HepG2 (cell line): ENCODE results near the gene ELP5. TPM values are rescaled to one million over a fixed set of nuclear protein-coding genes. Genes with fewer than 3 reads are reported as not detected.
A peak's percentile ranks its signal among the peaks of the same experiment; 100 is the strongest.

Experiments
- AKAP8 ChIP-seq: sonication (generic); formaldehyde crosslinking; IDR thresholded peaks from 2 replicates; pipeline ENCODE4 v1.5.1; 2020; ENCODE audit warnings: mild to moderate bottlenecking, missing genetic modification reagents
- BRD4 ChIP-seq: sonication (generic); formaldehyde crosslinking; IDR thresholded peaks from 2 replicates; pipeline ENCODE4 v1.4.0; 2020; ENCODE audit warnings: missing genetic modification reagents
- DMAP1 ChIP-seq: IDR thresholded peaks from 2 replicates; pipeline ENCODE4 v1.6.1; 2016
- DR1 ChIP-seq: sonication (generic); formaldehyde crosslinking; IDR thresholded peaks from 2 replicates; pipeline ENCODE4 v1.8.0; 2021; ENCODE audit warnings: mild to moderate bottlenecking, missing genetic modification reagents, inconsistent platforms
- ETV6 ChIP-seq: sonication (generic); formaldehyde crosslinking; conservative IDR thresholded peaks from 2 replicates; pipeline ENCODE4 v1.4.0; 2020; ENCODE audit warnings: missing genetic modification reagents
- FOSL2 ChIP-seq: sonication (generic); formaldehyde crosslinking; IDR thresholded peaks from 2 replicates; pipeline ENCODE4 v1.4.0; 2020; ENCODE audit warnings: missing genetic modification reagents
- GFI1 ChIP-seq: sonication (generic); formaldehyde crosslinking; IDR thresholded peaks from 2 replicates; pipeline ENCODE4 v1.5.0; 2020; ENCODE audit warnings: missing genetic modification reagents, mild to moderate bottlenecking, borderline replicate concordance
- NCOA5 ChIP-seq: sonication (generic); formaldehyde crosslinking; IDR thresholded peaks from 2 replicates; pipeline ENCODE4 v1.4.0; 2020; ENCODE audit warnings: missing genetic modification reagents
- POLR2G ChIP-seq: fragments of 200-400 bp; formaldehyde crosslinking; IDR thresholded peaks from 2 replicates; pipeline ENCODE4 v1.6.1; 2018; ENCODE audit warnings: mild to moderate bottlenecking, low read depth, low read length, moderate library complexity
- RFXANK ChIP-seq: IDR thresholded peaks from 2 replicates; pipeline ENCODE4 v1.6.1; 2016
- SOX6 ChIP-seq, 2 experiments: fragments of 450-650 bp in 1 of 2; sonication (generic) in 1 of 2; formaldehyde crosslinking in 1 of 2; IDR thresholded peaks; 2 replicates each; pipeline versions ENCODE4 v1.4.0 to v1.6.1; 2017 to 2020; ENCODE audit warnings: antibody characterized with exemption in 1 of 2, mild to moderate bottlenecking in 1 of 2, missing genetic modification reagents in 1 of 2
- TARDBP ChIP-seq: sonication (generic); formaldehyde crosslinking; IDR thresholded peaks from 2 replicates; pipeline ENCODE4 v1.8.0; 2022; ENCODE audit warnings: mild to moderate bottlenecking, missing genetic modification reagents
- ZNF205 ChIP-seq: IDR thresholded peaks from 2 replicates; pipeline ENCODE4 v1.6.1; 2018; ENCODE audit warnings: missing biosample characterization, missing genetic modification reagents
- ZNF235 ChIP-seq: sonication (generic); formaldehyde crosslinking; IDR thresholded peaks from 2 replicates; pipeline ENCODE4 v1.8.1; 2023; ENCODE audit warnings: mild to moderate bottlenecking, missing genetic modification reagents, borderline replicate concordance
- ZNF292 ChIP-seq: sonication (generic); formaldehyde crosslinking; IDR thresholded peaks from 2 replicates; pipeline ENCODE4 v1.8.1; 2022; ENCODE audit warnings: mild to moderate bottlenecking, low read depth, missing genetic modification reagents, borderline replicate concordance
- ZNF367 ChIP-seq: sonication (generic); formaldehyde crosslinking; IDR thresholded peaks from 2 replicates; pipeline ENCODE4 v1.4.0; 2020; ENCODE audit warnings: missing genetic modification reagents, borderline replicate concordance
- ZNF766 ChIP-seq: sonication (generic); formaldehyde crosslinking; IDR thresholded peaks from 2 replicates; pipeline ENCODE4 v1.5.0; 2020; ENCODE audit warnings: missing genetic modification reagents, borderline replicate concordance
- ZSCAN22 ChIP-seq: sonication (generic); formaldehyde crosslinking; IDR thresholded peaks from 2 replicates; pipeline ENCODE4 v1.4.0; 2020; ENCODE audit warnings: mild to moderate bottlenecking, missing genetic modification reagents
- polyA plus RNA-seq, 8 experiments: library from polyadenylated mRNA; depleted of rRNA in 3 of 8; stranded (reverse) in 7 of 8; unstranded in 1 of 8; fragments of >200 nt; fragmentation: Illumina TruSeq in 4 of 8; extraction: Trizol in 4 of 8; gene quantifications; 2 replicates each; pipeline versions ENCODE4 v1.2.1 to v1.2.3, GENCODE V29; 2011 to 2016; ENCODE audit warnings: low read depth in 4 of 8, missing spikeins in 1 of 8, mixed read lengths in 1 of 8; ENCODE audit not compliant: insufficient read depth in 1 of 8
- total RNA-seq, 5 experiments: library from RNA; depleted of rRNA; stranded (reverse); fragments of >200 nt; fragmentation: Illumina TruSeq; extraction: Trizol; gene quantifications; 2 replicates each; pipeline ENCODE4 v1.2.3, GENCODE V29; 2016; ENCODE audit warnings: low read depth in 1 of 5
- TF ChIP-seq, protein P1 (sequence below): sonication (generic); formaldehyde crosslinking; IDR thresholded peaks from 2 replicates; pipeline ENCODE4 v1.4.0; 2020; ENCODE audit warnings: mild to moderate bottlenecking, low read depth, missing genetic modification reagents
- TF ChIP-seq, protein P2 (sequence below): sonication (generic); formaldehyde crosslinking; IDR thresholded peaks from 2 replicates; pipeline ENCODE4 v1.8.0; 2022; ENCODE audit warnings: low read depth, missing genetic modification reagents
- TF ChIP-seq, protein P3 (sequence below), 2 experiments: fragments of 450-650 bp in 1 of 2; sonication (generic) in 1 of 2; formaldehyde crosslinking; IDR thresholded peaks; 2 replicates each; pipeline versions ENCODE4 v1.5.0 to v1.8.0; 2020 to 2022; ENCODE audit warnings: mild to moderate bottlenecking in 1 of 2, missing genetic modification reagents in 1 of 2
- TF ChIP-seq, protein P4 (sequence below): sonication (generic); formaldehyde crosslinking; IDR thresholded peaks from 2 replicates; pipeline ENCODE4 v1.8.1; 2023; ENCODE audit warnings: mild to moderate bottlenecking, missing genetic modification reagents
- TF ChIP-seq, protein P5 (sequence below): sonication (generic); formaldehyde crosslinking; IDR thresholded peaks from 2 replicates; pipeline ENCODE4 v1.8.0; 2022; ENCODE audit warnings: missing genetic modification reagents, mild to moderate bottlenecking, borderline replicate concordance

ELP5 gene
- total and polyA plus RNA-seq, 2 of the 13 experiments (the other 11 are each of a cell fraction or from before 2014, with no cell fraction given) = 67.6 to 69.8 TPM

DNA sequence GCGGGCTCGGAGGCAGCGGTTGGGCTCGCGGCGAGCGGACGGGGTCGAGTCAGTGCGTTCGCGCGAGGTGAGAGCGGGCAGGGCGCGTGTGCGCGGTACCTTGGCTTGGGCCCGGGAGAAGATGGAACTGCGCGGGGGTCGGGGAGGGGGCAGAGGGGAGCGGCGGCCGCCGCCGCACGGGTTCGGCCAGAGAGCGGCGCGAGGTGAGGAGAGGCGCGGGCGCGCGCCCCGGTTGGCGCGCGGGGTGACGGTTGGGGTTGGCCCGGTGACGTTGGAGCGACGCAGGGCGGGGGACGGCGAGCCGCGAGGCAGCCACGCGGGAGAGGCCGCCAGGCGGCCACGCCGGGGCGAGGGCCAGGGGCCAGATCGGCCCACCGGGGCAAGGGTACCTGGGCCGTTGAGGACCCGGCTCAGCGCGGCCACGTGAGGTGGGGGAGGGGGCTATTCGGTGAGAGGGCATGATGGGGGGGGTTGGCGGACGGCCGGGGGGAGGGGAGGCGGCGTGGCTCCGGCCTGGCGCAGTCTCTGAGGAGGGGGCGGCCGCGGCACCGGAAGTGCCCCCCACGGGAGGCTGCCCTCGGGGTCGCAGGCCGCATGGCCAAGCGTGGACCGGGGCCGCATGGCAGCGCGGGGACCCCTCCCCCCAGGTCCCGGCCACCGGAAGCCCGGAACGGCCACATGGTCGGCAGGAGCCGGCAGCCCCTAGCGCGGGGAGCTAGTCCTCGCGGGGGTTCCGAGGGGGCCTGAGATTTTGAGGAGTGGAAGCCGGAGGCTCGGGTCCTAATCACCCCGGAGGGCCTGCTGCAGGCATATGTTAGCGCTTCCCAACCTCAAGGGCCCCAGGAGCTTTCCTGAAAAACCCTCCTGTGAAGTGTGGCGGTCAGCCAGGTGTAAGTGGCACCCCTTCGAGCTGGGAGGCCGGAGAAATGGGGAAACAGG is 55.9 kb downstream of the ELP5 start (continued):
- TF ChIP-seq TARDBP (CRISPR knock-in tag) (no peak; the same call in 1 of the 2 replicates), ZNF292 (CRISPR knock-in tag) (no peak), FOSL2 (CRISPR knock-in tag) (no peak), BRD4 (CRISPR knock-in tag) (0 out of 2 replicates have a peak, but pooled peaks have one; percentile 41), NCOA5 (CRISPR knock-in tag) (no peak), RFXANK (no peak), GFI1 (CRISPR knock-in tag) (no peak), ZSCAN22 (CRISPR knock-in tag) (no peak), ZNF766 (CRISPR knock-in tag) (no peak), ZNF367 (CRISPR knock-in tag) (no peak), DR1 (no peak), POLR2G (no peak), DMAP1 (CRISPR knock-in tag) (peak; percentile 96), ETV6 (CRISPR knock-in tag) (no peak), SOX6 (IDR thresholded peaks at IDR 0.05) (no peak), SOX6 (CRISPR knock-in tag; IDR thresholded peaks at IDR 0.05) (no peak), ZNF235 (CRISPR knock-in tag) (no peak), AKAP8 (no peak), ZNF205 (CRISPR knock-in tag) (no peak)
- TF ChIP-seq, protein P1, sequence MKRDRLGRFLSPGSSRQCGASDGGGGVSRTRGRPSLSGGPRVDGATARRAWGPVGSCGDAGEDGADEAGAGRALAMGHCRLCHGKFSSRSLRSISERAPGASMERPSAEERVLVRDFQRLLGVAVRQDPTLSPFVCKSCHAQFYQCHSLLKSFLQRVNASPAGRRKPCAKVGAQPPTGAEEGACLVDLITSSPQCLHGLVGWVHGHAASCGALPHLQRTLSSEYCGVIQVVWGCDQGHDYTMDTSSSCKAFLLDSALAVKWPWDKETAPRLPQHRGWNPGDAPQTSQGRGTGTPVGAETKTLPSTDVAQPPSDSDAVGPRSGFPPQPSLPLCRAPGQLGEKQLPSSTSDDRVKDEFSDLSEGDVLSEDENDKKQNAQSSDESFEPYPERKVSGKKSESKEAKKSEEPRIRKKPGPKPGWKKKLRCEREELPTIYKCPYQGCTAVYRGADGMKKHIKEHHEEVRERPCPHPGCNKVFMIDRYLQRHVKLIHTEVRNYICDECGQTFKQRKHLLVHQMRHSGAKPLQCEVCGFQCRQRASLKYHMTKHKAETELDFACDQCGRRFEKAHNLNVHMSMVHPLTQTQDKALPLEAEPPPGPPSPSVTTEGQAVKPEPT = no peak
- TF ChIP-seq, protein P2, sequence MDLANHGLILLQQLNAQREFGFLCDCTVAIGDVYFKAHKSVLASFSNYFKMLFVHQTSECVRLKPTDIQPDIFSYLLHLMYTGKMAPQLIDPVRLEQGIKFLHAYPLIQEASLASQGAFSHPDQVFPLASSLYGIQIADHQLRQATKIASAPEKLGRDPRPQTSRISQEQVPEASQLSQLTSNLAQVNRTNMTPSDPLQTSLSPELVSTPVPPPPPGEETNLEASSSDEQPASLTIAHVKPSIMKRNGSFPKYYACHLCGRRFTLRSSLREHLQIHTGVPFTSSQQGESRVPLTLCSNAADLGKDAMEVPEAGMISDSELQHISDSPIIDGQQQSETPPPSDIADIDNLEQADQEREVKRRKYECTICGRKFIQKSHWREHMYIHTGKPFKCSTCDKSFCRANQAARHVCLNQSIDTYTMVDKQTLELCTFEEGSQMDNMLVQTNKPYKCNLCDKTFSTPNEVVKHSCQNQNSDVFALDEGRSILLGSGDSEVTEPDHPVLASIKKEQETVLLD (CRISPR knock-in tag) = peak; percentile 52; the same call in 1 of the 2 replicates
- TF ChIP-seq, protein P3, sequence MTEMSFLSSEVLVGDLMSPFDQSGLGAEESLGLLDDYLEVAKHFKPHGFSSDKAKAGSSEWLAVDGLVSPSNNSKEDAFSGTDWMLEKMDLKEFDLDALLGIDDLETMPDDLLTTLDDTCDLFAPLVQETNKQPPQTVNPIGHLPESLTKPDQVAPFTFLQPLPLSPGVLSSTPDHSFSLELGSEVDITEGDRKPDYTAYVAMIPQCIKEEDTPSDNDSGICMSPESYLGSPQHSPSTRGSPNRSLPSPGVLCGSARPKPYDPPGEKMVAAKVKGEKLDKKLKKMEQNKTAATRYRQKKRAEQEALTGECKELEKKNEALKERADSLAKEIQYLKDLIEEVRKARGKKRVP (CRISPR knock-in tag; IDR thresholded peaks at IDR 0.05) = no peak
- TF ChIP-seq, protein P4, sequence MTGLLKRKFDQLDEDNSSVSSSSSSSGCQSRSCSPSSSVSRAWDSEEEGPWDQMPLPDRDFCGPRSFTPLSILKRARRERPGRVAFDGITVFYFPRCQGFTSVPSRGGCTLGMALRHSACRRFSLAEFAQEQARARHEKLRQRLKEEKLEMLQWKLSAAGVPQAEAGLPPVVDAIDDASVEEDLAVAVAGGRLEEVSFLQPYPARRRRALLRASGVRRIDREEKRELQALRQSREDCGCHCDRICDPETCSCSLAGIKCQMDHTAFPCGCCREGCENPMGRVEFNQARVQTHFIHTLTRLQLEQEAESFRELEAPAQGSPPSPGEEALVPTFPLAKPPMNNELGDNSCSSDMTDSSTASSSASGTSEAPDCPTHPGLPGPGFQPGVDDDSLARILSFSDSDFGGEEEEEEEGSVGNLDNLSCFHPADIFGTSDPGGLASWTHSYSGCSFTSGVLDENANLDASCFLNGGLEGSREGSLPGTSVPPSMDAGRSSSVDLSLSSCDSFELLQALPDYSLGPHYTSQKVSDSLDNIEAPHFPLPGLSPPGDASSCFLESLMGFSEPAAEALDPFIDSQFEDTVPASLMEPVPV (CRISPR knock-in tag) = peak; percentile 59
- TF ChIP-seq, protein P5, sequence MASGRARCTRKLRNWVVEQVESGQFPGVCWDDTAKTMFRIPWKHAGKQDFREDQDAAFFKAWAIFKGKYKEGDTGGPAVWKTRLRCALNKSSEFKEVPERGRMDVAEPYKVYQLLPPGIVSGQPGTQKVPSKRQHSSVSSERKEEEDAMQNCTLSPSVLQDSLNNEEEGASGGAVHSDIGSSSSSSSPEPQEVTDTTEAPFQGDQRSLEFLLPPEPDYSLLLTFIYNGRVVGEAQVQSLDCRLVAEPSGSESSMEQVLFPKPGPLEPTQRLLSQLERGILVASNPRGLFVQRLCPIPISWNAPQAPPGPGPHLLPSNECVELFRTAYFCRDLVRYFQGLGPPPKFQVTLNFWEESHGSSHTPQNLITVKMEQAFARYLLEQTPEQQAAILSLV = no peak
